NK-92 treated with Interleukin-12 subunit alpha and Interleukin-12 subunit beta, amount 100 ng/mL, for 24 hours (cell line): ENCODE data around the gene CXCL9.
"Not testable (repeated sequence)": the region's sequence is repeated elsewhere in the genome, so short reads cannot be mapped to it uniquely, and the experiment has no call there.

Source experiments
- DNase-seq: peaks from one replicate; lab custom pipeline; 2025; lab: John Stamatoyannopoulos, UW

The CXCL9 gene

GRCh38 chr4:76007089-76007862, at the start of gene CXCL9:
Gene CXCL9 (minus strand): TSS chr4:76007509. CDS start chr4:76007449, 60 bp downstream.
- DNase-seq, result no peak

- no peak for DNase-seq
Measured at GRCh38 chr4:76055421-76055820, 48.1 kb upstream of the CXCL9 start.

DNA sequence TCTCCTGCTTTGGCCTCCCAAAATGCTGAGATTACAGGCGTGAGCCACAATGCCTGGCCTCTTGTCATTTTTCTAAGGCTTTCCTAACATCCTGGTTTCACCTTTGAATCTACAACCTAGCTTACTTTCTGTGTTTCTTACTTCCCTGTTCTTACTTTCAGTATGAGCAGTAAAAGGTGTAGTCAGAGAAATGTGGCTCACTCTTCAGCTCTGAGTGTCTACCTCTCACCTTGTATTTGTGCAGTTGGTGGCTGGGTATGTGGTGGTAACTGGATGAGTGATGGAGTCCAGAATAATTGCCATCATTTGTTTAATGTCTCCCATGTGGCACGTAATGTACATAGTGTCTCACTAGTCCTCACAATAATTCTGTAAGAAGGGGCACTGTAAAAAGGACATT, 47.7 kb upstream of the CXCL9 start:
- DNase-seq, result no peak

- no peak for DNase-seq
Measured at GRCh38 chr4:76053730-76054129, 46.4 kb upstream of the CXCL9 start.

DNA sequence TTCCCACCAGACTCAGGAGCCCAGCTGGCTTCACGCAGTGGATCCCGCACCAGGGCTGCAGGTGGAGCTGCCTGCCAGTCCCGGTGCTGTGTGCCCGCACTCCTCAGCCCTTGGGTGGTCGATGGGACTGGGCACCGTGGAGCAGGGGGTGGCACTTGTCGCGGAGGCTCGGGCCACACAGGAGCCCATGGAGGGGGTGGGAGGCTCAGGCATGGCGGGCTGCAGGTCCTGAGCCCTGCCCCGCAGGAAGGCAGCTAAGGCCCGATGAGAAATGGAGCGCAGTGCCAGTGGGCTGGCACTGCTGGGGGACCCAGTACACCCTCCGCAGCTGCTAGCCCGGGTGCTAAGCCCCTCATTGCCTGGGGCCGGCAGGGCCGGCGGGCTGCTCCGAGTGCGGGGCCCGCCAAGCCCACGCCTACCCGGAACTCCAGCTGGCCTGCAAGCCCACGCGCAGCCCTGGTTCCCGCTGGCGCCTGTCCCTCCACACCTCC, 43.3 kb upstream of the CXCL9 start:
- DNase-seq, result not testable (repeated sequence)

GRCh38 chr4:76049860-76050416, 42.6 kb upstream of the CXCL9 start:
- not testable (repeated sequence) for DNase-seq

DNA sequence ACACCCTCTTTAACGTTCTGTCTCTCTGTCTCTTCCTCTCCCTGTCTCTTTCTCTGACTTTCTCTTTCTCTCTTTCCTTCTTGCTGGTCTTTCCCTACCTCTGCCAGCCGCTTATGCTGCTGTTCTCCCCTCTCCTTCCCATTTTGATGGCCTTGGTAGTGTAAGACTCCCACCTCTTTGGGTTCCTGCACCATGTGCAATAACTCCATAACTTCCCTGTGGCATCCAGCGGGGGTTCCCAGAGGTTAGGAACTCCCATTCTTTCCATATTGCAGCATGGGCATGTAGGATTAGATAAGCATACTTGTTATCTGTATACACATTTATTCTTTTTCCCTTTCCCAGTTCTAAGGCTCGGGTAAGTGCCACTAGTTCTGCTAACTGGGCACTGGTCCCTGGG, 37.4 kb upstream of the CXCL9 start:
- not testable (repeated sequence) for DNase-seq

- not testable (repeated sequence) for DNase-seq
Measured at GRCh38 chr4:76043306-76043705, 36.0 kb upstream of the CXCL9 start.

DNA sequence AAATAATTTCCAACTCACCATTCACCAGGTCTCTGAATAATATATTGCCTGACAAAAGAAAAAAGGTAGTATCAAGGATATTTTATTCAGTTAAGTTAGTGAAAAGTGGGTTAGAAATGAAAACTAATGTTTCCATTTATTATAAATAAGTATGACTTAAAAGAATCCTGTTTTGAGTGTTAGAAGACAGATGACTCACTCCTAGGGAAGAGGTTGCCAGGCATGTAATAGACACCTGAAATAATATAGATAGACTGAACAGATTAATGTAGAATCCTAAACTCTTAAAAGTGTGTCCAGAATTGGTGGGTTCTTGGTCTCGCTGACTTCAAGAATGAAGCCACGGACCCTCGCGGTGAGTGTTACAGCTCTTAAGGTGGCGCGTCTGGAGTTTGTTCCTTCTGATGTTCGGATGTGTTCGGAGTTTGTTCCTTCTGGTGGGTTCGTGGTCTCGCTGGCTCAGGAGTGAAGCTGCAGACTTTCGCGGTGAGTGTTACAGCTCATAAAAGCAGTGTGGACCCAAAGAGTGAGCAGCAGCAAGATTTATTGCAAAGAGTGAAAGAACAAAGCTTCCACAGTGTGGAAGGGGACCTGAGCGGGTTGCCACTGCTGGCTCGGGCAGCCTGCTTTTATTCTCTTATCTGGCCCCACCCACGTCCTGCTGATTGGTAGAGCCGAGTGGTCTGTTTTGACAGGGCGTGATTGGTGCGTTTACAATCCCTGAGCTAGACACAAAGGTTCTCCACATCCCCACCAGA, 35.1 kb upstream of the CXCL9 start:
- not testable (repeated sequence) for DNase-seq

DNA sequence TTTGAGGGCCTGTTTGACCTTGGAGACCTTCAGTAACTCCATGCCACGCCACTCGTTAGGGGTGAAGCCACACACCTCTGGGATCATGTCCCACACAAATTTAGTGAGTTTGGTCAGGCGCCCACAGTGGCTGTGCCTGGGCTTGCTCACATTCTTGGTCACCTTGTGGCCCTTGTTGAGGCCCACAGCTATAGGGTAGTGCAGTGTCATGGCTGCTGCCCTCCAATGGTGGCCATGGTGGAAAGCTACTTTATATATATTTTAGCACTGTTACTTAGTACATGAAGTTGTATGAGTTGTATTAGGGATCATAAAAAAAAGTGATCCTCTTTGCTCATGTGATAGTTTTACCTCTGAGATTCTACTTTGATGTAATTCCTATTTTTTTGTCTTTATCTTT, 29.5 kb upstream of the CXCL9 start:
- DNase-seq, result no peak

DNA sequence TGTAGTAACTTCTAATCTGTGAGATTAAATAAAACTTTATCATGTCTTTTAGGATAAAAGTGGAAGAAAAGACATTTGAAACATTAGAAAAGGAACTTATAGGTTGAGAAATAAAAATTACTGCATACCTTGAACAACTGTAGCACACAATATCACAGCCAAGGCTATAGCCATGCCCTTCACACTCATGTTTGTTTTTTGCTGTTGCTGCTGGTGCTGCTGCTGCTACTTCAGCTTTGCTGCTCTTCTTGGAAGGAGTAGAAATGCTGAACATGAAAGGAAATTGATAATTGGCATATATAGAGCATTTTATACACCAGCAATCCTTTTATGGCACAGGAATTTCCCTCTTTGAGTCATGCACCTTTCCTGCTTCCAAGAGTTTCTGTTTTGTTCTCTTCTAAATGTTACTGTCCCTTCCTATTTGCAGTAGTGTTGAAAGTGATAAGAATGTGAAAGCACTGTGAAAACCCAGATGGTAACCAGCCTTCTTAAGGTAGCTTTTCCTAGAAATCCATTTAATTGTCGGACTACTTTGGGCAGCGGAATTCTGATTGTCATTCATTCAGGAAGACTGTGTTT, 28.6 kb upstream of the CXCL9 start, which contains the start of gene CXCL11:
Gene CXCL11 (minus strand): TSS at position 272 of the 582 bp plus-strand sequence. CDS start 83 bp downstream, at position 189.
- no peak for DNase-seq

DNA sequence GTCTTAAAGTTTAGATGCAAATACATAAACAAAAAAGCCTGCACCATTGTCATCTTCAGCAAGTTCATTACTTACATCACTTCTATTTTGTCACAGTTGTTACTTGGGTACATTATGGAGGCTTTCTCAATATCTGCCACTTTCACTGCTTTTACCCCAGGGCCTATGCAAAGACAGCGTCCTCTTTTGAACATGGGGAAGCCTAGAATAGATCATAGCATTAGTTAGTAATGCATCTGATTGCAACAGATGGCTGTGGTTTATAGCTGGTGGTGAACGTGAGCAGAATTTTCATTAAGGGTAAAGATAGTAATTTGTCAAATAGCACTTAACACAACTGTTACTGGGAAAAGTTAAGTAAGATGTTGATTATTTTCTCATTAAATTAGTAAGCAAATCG, 27.8 kb upstream of the CXCL9 start:
- DNase-seq, result peak; percentile 12

DNA sequence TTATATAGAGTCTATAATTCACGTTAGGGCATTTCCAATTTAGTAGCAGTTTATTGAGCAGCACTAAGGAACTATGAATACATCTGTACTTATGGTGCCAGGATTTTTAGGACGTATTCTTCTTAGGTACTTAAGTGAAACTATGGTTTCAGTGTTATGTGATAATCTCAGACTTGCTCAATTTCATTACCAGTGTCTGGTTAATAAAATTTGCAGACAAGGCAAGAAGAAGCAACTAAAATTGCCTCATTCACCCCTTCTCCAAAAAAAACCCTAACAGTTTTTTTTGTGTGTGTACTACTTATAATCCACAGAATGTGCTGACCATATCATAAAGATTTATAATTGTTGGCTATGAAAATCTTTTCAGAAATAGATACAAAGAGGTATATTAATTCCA, 22.0 kb upstream of the CXCL9 start:
- no peak for DNase-seq

- no peak for DNase-seq
Measured at GRCh38 chr4:76028350-76028765, 21.0 kb upstream of the CXCL9 start.

GRCh38 chr4:76024065-76024464, 16.8 kb upstream of the CXCL9 start:
- DNase-seq, result no peak

- no peak for DNase-seq
Measured at GRCh38 chr4:76023389-76023788, 16.1 kb upstream of the CXCL9 start, which contains the start of gene CXCL10. Gene CXCL10 (minus strand): TSS chr4:76023497. CDS start chr4:76023431, 66 bp downstream.

DNA sequence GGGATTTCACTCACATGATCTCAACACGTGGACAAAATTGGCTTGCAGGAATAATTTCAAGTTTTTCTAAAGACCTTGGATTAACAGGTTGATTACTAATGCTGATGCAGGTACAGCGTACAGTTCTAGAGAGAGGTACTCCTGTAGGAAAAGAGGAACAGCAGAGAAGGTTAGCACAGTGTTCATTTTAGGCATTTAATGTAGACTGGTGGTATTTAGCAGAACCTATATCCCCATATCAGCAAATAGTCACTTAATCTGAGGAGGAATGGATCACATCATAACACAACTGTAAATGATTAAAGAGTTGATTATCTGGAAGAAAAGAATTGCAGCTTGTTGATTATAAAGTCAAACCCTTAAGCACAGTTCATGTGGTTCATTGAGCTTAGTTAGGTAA, 15.4 kb upstream of the CXCL9 start:
- no peak for DNase-seq

DNA sequence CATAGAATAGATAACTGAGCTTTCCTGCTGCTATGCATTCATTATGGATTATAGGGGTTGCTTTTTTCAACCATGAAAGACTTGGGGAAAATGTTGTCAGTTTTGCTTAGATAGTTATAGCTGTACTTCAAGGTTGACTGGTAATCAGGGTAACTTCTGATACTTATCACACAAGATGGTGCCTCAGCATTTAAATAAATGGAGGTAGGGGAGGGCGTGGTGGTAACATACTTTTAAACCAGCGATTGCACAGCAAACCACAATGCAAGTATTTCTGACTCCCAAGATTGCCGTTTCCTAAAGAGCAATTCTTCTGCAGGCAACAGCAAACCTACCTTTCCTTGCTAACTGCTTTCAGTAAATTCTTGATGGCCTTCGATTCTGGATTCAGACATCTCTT, 14.7 kb upstream of the CXCL9 start:
- DNase-seq, result no peak

DNA sequence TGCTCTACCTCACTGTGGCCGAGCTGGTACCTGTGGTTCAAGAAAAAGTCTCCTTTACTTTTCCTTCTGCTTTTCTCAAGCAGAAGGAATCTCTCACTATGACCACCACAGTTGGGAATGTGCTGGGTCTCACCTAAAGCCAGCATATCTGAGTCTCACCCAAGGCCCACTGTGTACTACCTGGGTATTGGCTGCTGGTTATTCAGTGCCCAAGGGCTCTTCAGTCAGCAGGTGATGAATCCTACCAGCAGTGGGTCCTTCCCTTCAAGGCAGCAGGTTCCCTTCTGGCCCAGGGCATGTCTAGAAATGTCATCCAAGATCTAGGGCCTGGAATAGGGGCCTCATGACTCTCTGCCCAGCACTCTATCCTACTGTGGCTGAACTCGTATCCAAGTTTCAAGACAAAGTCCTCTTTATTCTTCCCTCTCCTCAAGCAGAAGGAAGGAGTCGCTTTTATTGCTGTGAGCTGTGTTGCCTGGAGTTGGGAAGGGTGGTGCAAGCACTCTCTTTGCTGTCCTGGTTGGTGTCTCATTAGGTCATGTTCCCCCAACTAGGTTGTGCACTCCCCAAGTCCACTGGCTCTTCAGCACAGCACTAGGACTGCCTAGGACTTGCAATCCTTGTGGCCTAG, 9.9 kb upstream of the CXCL9 start:
- no peak for DNase-seq

- DNase-seq, result peak; percentile 14
Measured at GRCh38 chr4:76016393-76016792, 9.1 kb upstream of the CXCL9 start.

DNA sequence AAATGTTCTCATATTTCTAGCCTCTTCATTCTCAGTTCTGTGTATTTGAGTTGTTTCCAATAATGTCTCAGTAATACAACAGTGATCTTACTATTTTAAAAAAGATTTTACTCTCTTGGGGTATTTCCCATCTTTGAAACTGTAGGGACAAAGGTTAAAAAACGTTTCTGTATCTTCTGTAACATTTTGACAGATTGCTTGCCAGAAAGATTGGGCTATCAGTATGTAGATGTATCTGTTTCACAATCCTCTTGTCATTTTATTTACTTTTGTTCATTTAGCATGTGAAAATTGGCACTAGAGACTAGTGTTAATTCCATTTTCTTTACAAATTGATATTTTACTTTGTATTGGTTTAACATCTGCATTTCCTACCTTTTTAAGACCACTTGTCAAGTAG, 6.2 kb upstream of the CXCL9 start:
- DNase-seq, result no peak

DNA sequence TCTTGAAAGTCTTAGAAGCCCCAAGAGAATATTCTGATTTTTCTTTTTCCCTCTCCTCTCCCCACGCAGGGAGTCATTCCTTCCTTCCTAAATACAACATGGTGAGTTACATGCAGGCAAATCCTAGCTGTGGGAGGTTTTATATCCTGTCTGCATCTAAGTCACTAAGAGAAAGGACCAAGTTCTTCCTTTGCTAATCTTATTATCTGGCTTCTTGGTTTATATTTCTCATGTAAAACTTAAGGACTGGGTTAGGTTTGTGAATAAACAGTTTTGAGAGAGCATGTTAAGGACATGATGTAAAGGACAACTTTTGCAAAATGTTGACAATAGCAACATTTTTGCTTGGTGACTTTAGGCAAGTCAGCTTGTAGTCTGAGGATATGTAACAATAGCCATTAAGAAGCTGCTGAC, 5.1 kb upstream of the CXCL9 start:
- DNase-seq, result no peak
